HG03520 (cell line): ENCODE measurements around the gene KIF15.
"Not testable (repeated sequence)": the region's sequence is repeated elsewhere in the genome, so short reads cannot be mapped to it uniquely, and the experiment has no call there.

Experiments
- ATAC-seq: cut with Tn5 transposase; IDR thresholded peaks from one replicate; pipeline ENCODE4 v1.9.1; 2021; ENCODE audit warnings: mild to moderate bottlenecking, moderate library complexity; ENCODE audit not compliant: unreplicated experiment

Gene KIF15

GRCh38 chr3:44816334-44816733, 54.7 kb downstream of the KIF15 start:
- not testable (repeated sequence) for ATAC-seq

GRCh38 chr3:44821206-44821605, 59.6 kb downstream of the KIF15 start:
- ATAC-seq: not testable (repeated sequence)

GRCh38 chr3:44825264-44825925, 63.8 kb downstream of the KIF15 start:
- no peak for ATAC-seq

GRCh38 chr3:44827196-44827595, 65.6 kb downstream of the KIF15 start:
- no peak for ATAC-seq

GRCh38 chr3:44831232-44831631, 69.6 kb downstream of the KIF15 start:
- ATAC-seq: no peak

- no peak for ATAC-seq
Measured at GRCh38 chr3:44832032-44832431, 70.4 kb downstream of the KIF15 start.

GRCh38 chr3:44832965-44833364, 71.4 kb downstream of the KIF15 start:
- ATAC-seq: no peak

- ATAC-seq: no peak
Measured at GRCh38 chr3:44833394-44833793, 71.8 kb downstream of the KIF15 start.

GRCh38 chr3:44835684-44836083, 74.1 kb downstream of the KIF15 start:
- ATAC-seq: no peak

GRCh38 chr3:44842376-44842775, 80.8 kb downstream of the KIF15 start:
- ATAC-seq: no peak

GRCh38 chr3:44845528-44846520, 84.2 kb downstream of the KIF15 start:
- ATAC-seq: no peak

- no peak for ATAC-seq
Measured at GRCh38 chr3:44848634-44849033, 87.0 kb downstream of the KIF15 start.

- not testable (repeated sequence) for ATAC-seq
Measured at GRCh38 chr3:44856663-44857062, 95.1 kb downstream of the KIF15 start.

- ATAC-seq: no peak
Measured at GRCh38 chr3:44860117-44860516, 98.5 kb downstream of the KIF15 start.

GRCh38 chr3:44861412-44862225, 100.0 kb downstream of the KIF15 start, which contains the start of gene TMEM42:
TSS of gene TMEM42 (plus strand) at chr3:44861912. CDS start at chr3:44861925, 13 bp downstream.
- peak; percentile 95 for ATAC-seq

GRCh38 chr3:44862226-44862637, 100.6 kb downstream of the KIF15 start:
- ATAC-seq: peak; percentile 24

GRCh38 chr3:44865272-44866035, 103.9 kb downstream of the KIF15 start:
- no peak for ATAC-seq

GRCh38 chr3:44867421-44868111, 106.0 kb downstream of the KIF15 start:
- no peak for ATAC-seq

- no peak for ATAC-seq
Measured at GRCh38 chr3:44870375-44871061, 108.9 kb downstream of the KIF15 start.
